ENCODE data around the gene SCAMP4.
"Not testable (repeated sequence)": the region's sequence is repeated elsewhere in the genome, so short reads cannot be mapped to it uniquely, and the experiment has no call there.

The SCAMP4 gene

GRCh38 chr19:1872807-1873523 lies 32.2 kb upstream of the SCAMP4 start:
- H3K4me2 ChIP-seq (ENCODE audit: low read depth, low read length, poor library complexity, severe bottlenecking): no peak overlapping the region
- no peak overlapping the region for H3K9ac ChIP-seq (ENCODE audit: low read length)
- H3K79me2 ChIP-seq (ENCODE audit: insufficient read depth, low read length): peaks cover 46% of the 10 kb centered on the region
- H4K20me1 ChIP-seq (ENCODE audit: low read depth, low read length): peaks cover 8% of the 10 kb centered on the region
- H3F3A ChIP-seq (ENCODE audit: insufficient read depth): peaks cover under 1% of the 10 kb centered on the region; the same call in 1 of the 2 replicates
- no peak overlapping the region for H3K27ac ChIP-seq (ENCODE audit: low read depth, low read length)
- H3K9me3 ChIP-seq (ENCODE audit: insufficient read depth, low read length): no peaks in the 10 kb centered on the region
- no peaks in the 10 kb centered on the region for H3K36me3 ChIP-seq (ENCODE audit: low read length)
- TF ChIP-seq EZH2phosphoT487 (conservative IDR thresholded peaks at IDR 0.05; ENCODE audit: low read length) (no peak), CTCF (IDR thresholded peaks at IDR 0.05; ENCODE audit: insufficient read depth, low read length, poor library complexity, severe bottlenecking) (no peak)
- no peak overlapping the region for H2AFZ ChIP-seq (ENCODE audit: low read depth, low read length, severe bottlenecking)
- no peaks in the 10 kb centered on the region for H3K9me2 ChIP-seq (replicated peaks; ENCODE audit: insufficient read depth, low read length)
- no peaks in the 10 kb centered on the region for H3K27me3 ChIP-seq (ENCODE audit: low read length)
- no peak overlapping the region for H3K4me3 ChIP-seq (ENCODE audit: insufficient read depth, low read length, poor library complexity, severe bottlenecking)

GRCh38 chr19:1873524-1874473 lies 31.4 kb upstream of the SCAMP4 start:
- Histone ChIP-seq H3K9ac (ENCODE audit: low read length) (peak overlapping the region; percentile 99), H3F3A (ENCODE audit: insufficient read depth) (no peaks in the 10 kb centered on the region), H3K27me3 (ENCODE audit: low read length) (no peaks in the 10 kb centered on the region), H3K9me3 (ENCODE audit: insufficient read depth, low read length) (no peaks in the 10 kb centered on the region), H3K4me2 (ENCODE audit: low read depth, low read length, poor library complexity, severe bottlenecking) (peak overlapping the region; percentile 91), H3K36me3 (ENCODE audit: low read length) (no peaks in the 10 kb centered on the region), H2AFZ (ENCODE audit: low read depth, low read length, severe bottlenecking) (no peak overlapping the region), H3K4me3 (ENCODE audit: insufficient read depth, low read length, poor library complexity, severe bottlenecking) (peak overlapping the region; percentile 96), H4K20me1 (ENCODE audit: low read depth, low read length) (peaks cover 8% of the 10 kb centered on the region), H3K27ac (ENCODE audit: low read depth, low read length) (no peak overlapping the region), H3K9me2 (replicated peaks; ENCODE audit: insufficient read depth, low read length) (no peaks in the 10 kb centered on the region), H3K79me2 (ENCODE audit: insufficient read depth, low read length) (peaks cover 46% of the 10 kb centered on the region)
- TF ChIP-seq CTCF (IDR thresholded peaks at IDR 0.05; ENCODE audit: insufficient read depth, low read length, poor library complexity, severe bottlenecking): no peak
- TF ChIP-seq EZH2phosphoT487 (conservative IDR thresholded peaks at IDR 0.05; ENCODE audit: low read length): no peak

- Histone ChIP-seq H3K9me3 (ENCODE audit: insufficient read depth, low read length) (no peaks in the 10 kb centered on the region), H3K27me3 (ENCODE audit: low read length) (no peaks in the 10 kb centered on the region), H3K27ac (ENCODE audit: low read depth, low read length) (peak overlapping the region; percentile 63), H4K20me1 (ENCODE audit: low read depth, low read length) (peaks cover 8% of the 10 kb centered on the region), H3K4me2 (ENCODE audit: low read depth, low read length, poor library complexity, severe bottlenecking) (peak overlapping the region; percentile 91), H2AFZ (ENCODE audit: low read depth, low read length, severe bottlenecking) (no peak overlapping the region), H3K9ac (ENCODE audit: low read length) (peak overlapping the region; percentile 99), H3K36me3 (ENCODE audit: low read length) (no peaks in the 10 kb centered on the region), H3K4me3 (ENCODE audit: insufficient read depth, low read length, poor library complexity, severe bottlenecking) (peak overlapping the region; percentile 96), H3K79me2 (ENCODE audit: insufficient read depth, low read length) (peaks cover 46% of the 10 kb centered on the region), H3K9me2 (replicated peaks; ENCODE audit: insufficient read depth, low read length) (no peaks in the 10 kb centered on the region), H3F3A (ENCODE audit: insufficient read depth) (no peaks in the 10 kb centered on the region)
- TF ChIP-seq EZH2phosphoT487 (conservative IDR thresholded peaks at IDR 0.05; ENCODE audit: low read length): no peak
- TF ChIP-seq CTCF (IDR thresholded peaks at IDR 0.05; ENCODE audit: insufficient read depth, low read length, poor library complexity, severe bottlenecking): no peak
Observed at GRCh38 chr19:1874554-1875185, 30.5 kb upstream of the SCAMP4 start.

- H3K9me2 ChIP-seq (replicated peaks; ENCODE audit: insufficient read depth, low read length); H2AFZ ChIP-seq (ENCODE audit: low read depth, low read length, severe bottlenecking); H3K9me3 ChIP-seq (ENCODE audit: insufficient read depth, low read length); H3K27me3 ChIP-seq (ENCODE audit: low read length); H4K20me1 ChIP-seq (ENCODE audit: low read depth, low read length); H3F3A ChIP-seq (ENCODE audit: insufficient read depth); H3K36me3 ChIP-seq (ENCODE audit: low read length): not testable (repeated sequence)
- Histone ChIP-seq H3K27ac (ENCODE audit: low read depth, low read length) (peak overlapping the region; percentile 63), H3K4me2 (ENCODE audit: low read depth, low read length, poor library complexity, severe bottlenecking) (peak overlapping the region; percentile 91), H3K4me3 (ENCODE audit: insufficient read depth, low read length, poor library complexity, severe bottlenecking) (peak overlapping the region; percentile 96), H3K79me2 (ENCODE audit: insufficient read depth, low read length) (peaks cover 44% of the 10 kb centered on the region), H3K9ac (ENCODE audit: low read length) (peak overlapping the region; percentile 99)
Observed at GRCh38 chr19:1875265-1875645, 29.9 kb upstream of the SCAMP4 start.

Measured in SU-DHL-6 (cell line).